Transverse colon (tissue), 4 donors: ENCODE measurements around the gene FRMD3. TPM values are rescaled to one million over a fixed set of nuclear protein-coding genes. Genes with fewer than 3 reads are reported as not detected.

Experiments
- DNase-seq: peaks from one replicate; pipeline ENCODE4 v3.0.0-alpha.2; 2019
- H3K27ac ChIP-seq, 4 donors: fragments of 200-600 bp; sonication (generic); 2 replicates each; pipeline ENCODE4 v1.5.1; 2016 to 2018; ENCODE audit warnings: inconsistent platforms in 4 of 4
- H3K27me3 ChIP-seq: fragments of 200-600 bp; sonication (generic); 2 replicates; pipeline ENCODE4 v1.5.1; 2017; ENCODE audit warnings: inconsistent platforms
- H3K36me3 ChIP-seq, 4 donors: fragments of 200-600 bp; sonication (generic); 2 replicates each; pipeline ENCODE4 v1.5.1; 2017 to 2019; ENCODE audit warnings: inconsistent platforms in 4 of 4
- H3K4me1 ChIP-seq, 4 donors: fragments of 200-600 bp; sonication (generic); 2 replicates each; pipeline ENCODE4 v1.5.1; 2017 to 2020; ENCODE audit warnings: inconsistent platforms in 4 of 4
- H3K4me3 ChIP-seq, 4 donors: fragments of 200-600 bp; sonication (generic); 1 replicate in 1 of 4; 2 replicates in 3 of 4; pipeline versions ENCODE4 v1.5.1 to v1.6.1; 2017 to 2019; ENCODE audit warnings: inconsistent platforms in 4 of 4
- H3K9me3 ChIP-seq, 2 donors: fragments of 200-600 bp; sonication (generic); 2 replicates each; pipeline ENCODE4 v1.5.1; 2017 to 2019; ENCODE audit warnings: inconsistent platforms in 2 of 2
- EP300 ChIP-seq: sonication (generic); formaldehyde crosslinking; IDR thresholded peaks from one replicate; pipeline ENCODE4 v1.6.1; 2017; ENCODE audit warnings: antibody characterized with exemption, low read depth
- POLR2A ChIP-seq: fragments of 450-650 bp; IDR thresholded peaks from one replicate; pipeline ENCODE4 v1.6.1; 2016; ENCODE audit warnings: antibody characterized with exemption, mild to moderate bottlenecking, moderate library complexity
- POLR2AphosphoS5 ChIP-seq, 3 donors: sonication (generic); formaldehyde crosslinking; IDR thresholded peaks; one replicate each; pipeline ENCODE4 v1.6.1; 2016; ENCODE audit warnings: antibody characterized with exemption in 3 of 3
- WGBS, 2 donors: methylation state at CpG; one replicate each; pipeline ENCODE4 v1.1.5; 2018; ENCODE audit warnings: low coverage in 1 of 2; 5-methylcytosine and 5-hydroxymethylcytosine counted together
- in situ Hi-C, 4 donors: fragments of 200-750 bp; cut with MboI; loops; one replicate each; pipeline versions ENCODE4 v1.15.0 to v1.15.1; 2017; ENCODE audit warnings: low sequenced_read_pairs in 3 of 4, low pct_ligation_motif_present in 1 of 4, low pct_unique_long_range_greater_than_20kb in 1 of 4
- intact Hi-C: fragments of 100-400 bp; cut with DNase I; formaldehyde crosslinking; loops from one replicate; pipeline ENCODE4 v1.15.1; 2023; ENCODE audit warnings: low total_unique reads
- total RNA-seq, 4 donors: library from RNA; depleted of rRNA; stranded (reverse); fragments of >200 nt; gene quantifications; one replicate each; pipeline ENCODE4 v1.1.0, GENCODE V29; 2016
- TF ChIP-seq, protein P1 (sequence below), 5 experiments: fragments of 200-600 bp in 3 of 5; fragments of 450-650 bp in 2 of 5; sonication (generic) in 3 of 5; IDR thresholded peaks; 1 replicate in 2 of 5; 2 replicates in 3 of 5; pipeline ENCODE4 v1.5.1; 2016 to 2017; ENCODE audit warnings: antibody characterized with exemption in 5 of 5, inconsistent platforms in 3 of 5, mild to moderate bottlenecking in 2 of 5, moderate library complexity in 1 of 5

FRMD3 gene
- total RNA-seq, 4 donors from 2014 or later = 5.8 to 37.0 (median 18.1) TPM

DNA sequence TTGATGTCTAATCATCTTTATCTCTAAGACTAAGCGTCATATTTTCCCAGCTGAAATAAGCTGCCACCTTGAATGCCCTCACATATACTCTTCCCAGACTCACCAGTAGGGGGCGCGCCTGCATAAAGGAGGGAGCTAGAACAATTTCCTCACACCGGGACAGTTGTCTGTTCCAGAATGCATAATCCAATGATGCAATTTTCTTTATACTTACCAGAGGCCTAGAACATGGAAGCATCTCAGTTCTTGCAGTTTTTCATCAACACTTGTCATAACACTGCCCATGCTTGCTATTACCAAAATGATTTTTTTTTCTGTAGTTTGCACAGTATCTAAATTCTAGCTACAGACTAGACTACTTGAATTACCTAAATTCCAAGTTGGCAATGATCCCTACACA lies 203.9 kb downstream of the FRMD3 start:
- WGBS, 2 donors = 0 to 6% methylated on average over 4 of the region's 4 CpGs
- in situ Hi-C loops = loop anchor here (10.0 to 25.0 kb wide), 2 partner anchors 203 to 210 kb away; partner anchors contain the start of gene FRMD3 (in 1 of the 4)

DNA sequence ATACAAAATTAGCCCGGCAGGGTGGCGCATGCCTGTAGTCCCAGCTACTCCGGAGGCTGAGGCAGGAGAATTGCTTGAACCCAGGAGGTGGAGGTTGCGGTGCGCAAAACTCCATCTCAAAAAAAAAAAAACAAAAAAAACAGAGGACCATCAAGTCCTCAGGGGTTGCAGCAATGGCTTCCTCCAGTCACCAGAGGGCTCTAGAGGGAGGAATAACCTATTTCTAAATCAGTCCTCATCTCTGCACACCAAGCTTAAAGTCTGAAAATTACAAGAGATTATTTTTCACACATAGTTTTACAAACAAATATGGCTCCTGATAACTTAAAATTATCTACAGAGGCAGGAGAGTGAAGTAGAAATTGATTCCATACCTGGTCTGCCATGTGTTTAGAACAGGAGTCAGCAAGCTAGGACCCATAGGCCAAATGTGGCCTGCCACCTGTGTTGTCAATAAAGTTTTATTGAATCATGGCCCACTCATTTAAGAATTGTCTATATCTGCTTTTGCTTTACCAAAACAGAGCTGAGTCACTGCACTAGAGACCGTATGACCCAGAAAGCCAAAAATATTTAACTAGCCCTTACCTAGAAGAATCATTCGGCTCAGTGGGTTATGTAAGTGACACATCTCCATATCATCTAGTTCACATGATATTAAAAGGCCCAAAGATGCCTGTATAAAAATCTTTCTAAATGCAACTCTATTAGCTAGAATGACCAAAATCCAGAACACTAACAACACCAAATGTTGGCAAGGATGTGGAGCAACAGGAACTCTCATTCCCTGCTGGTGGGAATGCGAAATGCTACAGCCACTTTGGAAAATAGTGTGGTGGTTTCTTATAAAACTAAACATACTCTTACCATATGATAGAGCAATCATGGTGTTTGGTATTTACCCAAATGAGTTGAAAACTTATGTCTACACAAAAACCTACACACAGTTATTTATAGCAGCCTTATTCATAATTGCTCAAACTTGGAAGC lies 207.7 kb downstream of the FRMD3 start:
- no peak for TF ChIP-seq POLR2A
- intact Hi-C loops = loop anchor here (10.0 kb wide), 1 partner anchor 214 kb away; no protein-coding TSS in a partner anchor
- DNase-seq = no peak
- Histone ChIP-seq H3K36me3 (no peaks in the 10 kb centered on the region), H3K4me1 (no peaks in the 10 kb centered on the region), H3K27me3 (no peaks in the 10 kb centered on the region), H3K27ac (no peak overlapping the region), H3K4me3 (no peak overlapping the region), H3K9me3 (no peaks in the 10 kb centered on the region)
- in situ Hi-C loops = loop anchor here (10.0 to 25.0 kb wide), 2 partner anchors 207 to 214 kb away; partner anchors contain the start of gene FRMD3 (in 1 of the 4)
- WGBS, 2 donors = 92 to 94% methylated on average over 3 to 8 of the region's 8 CpGs

More for the DNA sequence above, 203.9 kb downstream of the FRMD3 start:
- intact Hi-C loops = loop anchor here (10.0 kb wide), 1 partner anchor 210 kb away; no protein-coding TSS in a partner anchor
- Histone ChIP-seq H3K27ac (no peak overlapping the region), H3K4me1 (no peaks in the 10 kb centered on the region), H3K36me3 (no peaks in the 10 kb centered on the region), H3K9me3 (no peaks in the 10 kb centered on the region), H3K4me3 (no peak overlapping the region), H3K27me3 (no peaks in the 10 kb centered on the region)
- no peak for TF ChIP-seq POLR2A
- TF ChIP-seq, protein P1, sequence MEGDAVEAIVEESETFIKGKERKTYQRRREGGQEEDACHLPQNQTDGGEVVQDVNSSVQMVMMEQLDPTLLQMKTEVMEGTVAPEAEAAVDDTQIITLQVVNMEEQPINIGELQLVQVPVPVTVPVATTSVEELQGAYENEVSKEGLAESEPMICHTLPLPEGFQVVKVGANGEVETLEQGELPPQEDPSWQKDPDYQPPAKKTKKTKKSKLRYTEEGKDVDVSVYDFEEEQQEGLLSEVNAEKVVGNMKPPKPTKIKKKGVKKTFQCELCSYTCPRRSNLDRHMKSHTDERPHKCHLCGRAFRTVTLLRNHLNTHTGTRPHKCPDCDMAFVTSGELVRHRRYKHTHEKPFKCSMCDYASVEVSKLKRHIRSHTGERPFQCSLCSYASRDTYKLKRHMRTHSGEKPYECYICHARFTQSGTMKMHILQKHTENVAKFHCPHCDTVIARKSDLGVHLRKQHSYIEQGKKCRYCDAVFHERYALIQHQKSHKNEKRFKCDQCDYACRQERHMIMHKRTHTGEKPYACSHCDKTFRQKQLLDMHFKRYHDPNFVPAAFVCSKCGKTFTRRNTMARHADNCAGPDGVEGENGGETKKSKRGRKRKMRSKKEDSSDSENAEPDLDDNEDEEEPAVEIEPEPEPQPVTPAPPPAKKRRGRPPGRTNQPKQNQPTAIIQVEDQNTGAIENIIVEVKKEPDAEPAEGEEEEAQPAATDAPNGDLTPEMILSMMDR (IDR thresholded peaks at IDR 0.05) = peak; percentile 82 to 94 (median 90)
- DNase-seq = peak; percentile 87

DNA sequence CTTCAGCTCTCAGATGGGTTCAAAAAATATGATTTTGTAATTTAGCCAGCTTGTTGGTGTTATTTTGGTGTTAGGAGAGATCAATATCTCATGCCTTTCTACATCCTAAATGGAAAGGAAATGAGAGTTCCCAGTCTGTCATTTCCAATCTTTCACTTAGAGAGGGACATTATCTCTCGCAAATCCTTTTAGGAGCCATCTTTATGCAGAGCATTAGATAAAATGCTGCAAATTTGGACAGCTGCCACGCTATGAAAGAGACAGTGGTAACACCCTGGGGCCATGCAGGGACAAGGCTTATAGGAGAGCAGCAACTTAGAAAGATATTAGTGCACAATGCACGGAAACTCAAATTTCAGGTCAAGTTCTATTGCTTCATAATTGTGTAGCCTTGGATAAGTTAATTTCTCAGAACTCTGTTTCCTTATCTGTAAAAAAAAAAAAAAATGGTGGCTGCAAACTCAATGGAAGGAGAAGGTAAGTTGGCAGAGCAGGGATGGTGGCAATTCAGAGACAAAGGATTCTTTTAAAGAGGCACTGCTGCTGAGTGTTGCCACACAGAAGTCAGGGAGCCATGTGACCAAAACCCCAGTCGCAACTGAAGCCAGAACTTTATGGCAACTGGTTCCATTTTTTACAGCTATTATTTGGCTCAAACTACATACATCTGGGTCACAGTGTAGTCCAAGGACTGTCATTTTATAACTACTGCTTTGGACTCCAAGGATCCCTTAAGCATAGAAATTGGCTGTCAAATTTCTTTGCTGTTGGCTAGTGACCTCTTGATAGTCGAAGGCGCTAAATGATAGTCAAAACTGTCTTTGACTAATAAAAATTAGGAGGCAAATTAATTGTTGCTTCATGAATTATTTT lies 210.2 kb downstream of the FRMD3 start:
- DNase-seq = no peak
- in situ Hi-C loops = loop anchor here in 1 of 4 donors (25.0 kb wide), 1 partner anchor 209 kb away; the partner anchor contains the start of gene FRMD3
- H3K4me1 ChIP-seq = no peaks in the 10 kb centered on the region
- TF ChIP-seq EP300 (no peak), POLR2AphosphoS5 (IDR thresholded peaks at IDR 0.05) (no peak)
- TF ChIP-seq, protein P1 (IDR thresholded peaks at IDR 0.05) = no peak
- H3K4me3 ChIP-seq = no peak overlapping the region
- 68 to 78% methylated on average over 5 to 6 of the region's 6 CpGs for WGBS, 2 donors
- intact Hi-C loops = no loop called here
- no peaks in the 10 kb centered on the region for H3K9me3 ChIP-seq
- no peak overlapping the region for H3K27ac ChIP-seq
- H3K27me3 ChIP-seq = no peaks in the 10 kb centered on the region
- no peaks in the 10 kb centered on the region for H3K36me3 ChIP-seq

DNA sequence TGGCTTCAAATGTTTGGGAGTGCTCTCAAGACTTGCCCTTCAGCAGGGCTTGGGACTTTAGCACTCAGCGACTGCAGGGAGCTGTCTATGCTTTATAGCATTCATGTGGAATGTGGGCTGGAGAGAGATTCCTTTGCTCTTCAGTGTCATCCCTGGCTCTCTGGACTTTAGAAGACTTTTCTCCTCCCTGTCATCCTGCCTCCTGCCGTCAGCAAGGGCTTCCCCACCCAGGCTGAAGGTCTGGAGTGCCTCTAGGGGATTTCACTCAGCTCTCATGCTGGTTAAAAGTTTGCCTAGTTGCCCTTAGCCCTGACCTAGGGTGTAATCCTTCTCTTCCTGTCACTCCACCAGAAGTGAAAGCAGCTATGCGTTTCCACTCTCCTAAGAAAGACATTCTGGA lies 210.9 kb downstream of the FRMD3 start:
- in situ Hi-C loops = loop anchor here in 1 of 4 donors (25.0 kb wide), 1 partner anchor 210 kb away; the partner anchor contains the start of gene FRMD3
- no peaks in the 10 kb centered on the region for H3K27me3 ChIP-seq
- DNase-seq = no peak
- H3K4me1 ChIP-seq = no peaks in the 10 kb centered on the region
- no peak overlapping the region for H3K4me3 ChIP-seq
- H3K27ac ChIP-seq = no peak overlapping the region
- intact Hi-C loops = no loop called here
- TF ChIP-seq, protein P1 (IDR thresholded peaks at IDR 0.05) = no peak
- TF ChIP-seq EP300 (no peak), POLR2A (no peak), POLR2AphosphoS5 (IDR thresholded peaks at IDR 0.05) (no peak)
- WGBS, 2 donors = 20 to 72% methylated on average over 2 to 3 of the region's 3 CpGs
- no peaks in the 10 kb centered on the region for H3K36me3 ChIP-seq
- no peaks in the 10 kb centered on the region for H3K9me3 ChIP-seq
